Measurements from ENCODE around the gene PLA2G4D.

GRCh38 chr15:42085236-42085605, 9.1 kb downstream of the PLA2G4D start:
- TF ChIP-seq CTCF (IDR thresholded peaks at IDR 0.05; ENCODE audit: insufficient read depth, low read length, poor library complexity, severe bottlenecking) (no peak), EZH2phosphoT487 (conservative IDR thresholded peaks at IDR 0.05; ENCODE audit: low read length) (no peak)
